GM21390 (cell line): ENCODE results near the gene C20orf144.
"Not testable (repeated sequence)": the region's sequence is repeated elsewhere in the genome, so short reads cannot be mapped to it uniquely, and the experiment has no call there.

Experiments
- ATAC-seq: cut with Tn5 transposase; IDR thresholded peaks from one replicate; pipeline ENCODE4 v1.9.1; 2021; ENCODE audit not compliant: unreplicated experiment

Gene C20orf144

GRCh38 chr20:33662172-33662571 lies at the start of gene C20orf144:
C20orf144 (plus strand) TSS chr20:33662327; CDS start chr20:33662346, 19 bp downstream.
- ATAC-seq = no peak

GRCh38 chr20:33621717-33622400 lies 40.3 kb upstream of the C20orf144 start:
- no peak for ATAC-seq

GRCh38 chr20:33622705-33623365 lies 39.3 kb upstream of the C20orf144 start:
- ATAC-seq = no peak

DNA sequence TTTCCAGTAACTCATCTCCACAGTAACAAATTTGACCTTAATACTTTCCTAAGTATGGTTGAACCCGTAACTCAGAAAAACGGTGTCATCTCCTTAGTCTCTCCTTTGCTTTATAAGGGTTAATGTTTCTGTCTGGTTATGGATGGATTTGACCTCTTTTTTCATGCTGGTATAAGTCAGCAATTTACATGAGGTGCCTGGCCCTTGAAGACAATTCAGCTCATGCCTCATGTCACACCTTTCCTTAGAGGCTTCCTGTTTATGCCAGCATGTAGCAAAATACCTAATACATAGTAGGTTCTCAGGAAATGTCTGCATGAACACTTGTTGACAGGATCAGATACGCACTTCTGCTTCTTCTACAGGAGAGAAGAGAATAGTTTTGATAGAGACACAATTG lies 37.7 kb upstream of the C20orf144 start:
- ATAC-seq = no peak

- ATAC-seq = no peak
These were observed 35.9 kb upstream of the C20orf144 start for GRCh38 chr20:33626190-33626589.

- ATAC-seq = no peak
These were observed 34.4 kb upstream of the C20orf144 start for GRCh38 chr20:33627577-33628216.

DNA sequence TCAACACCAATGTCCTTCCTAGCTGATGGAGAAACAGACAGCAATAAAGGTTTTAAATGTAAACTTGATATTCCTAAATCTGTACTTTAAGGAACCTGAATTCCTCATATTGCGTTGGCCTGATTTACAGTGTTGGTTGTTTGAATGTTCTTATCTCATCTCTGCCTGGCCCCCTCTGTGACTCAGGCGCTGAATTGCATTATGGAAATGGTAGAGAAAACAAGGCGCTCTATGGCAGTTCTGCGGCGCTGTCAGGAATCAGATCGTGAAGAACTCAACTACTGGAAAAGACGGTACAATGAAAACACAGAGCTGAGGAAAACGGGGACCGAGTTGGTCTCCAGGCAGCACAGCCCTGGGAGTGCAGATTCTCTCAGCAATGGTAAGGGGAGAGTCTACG lies 32.6 kb upstream of the C20orf144 start:
- no peak for ATAC-seq

DNA sequence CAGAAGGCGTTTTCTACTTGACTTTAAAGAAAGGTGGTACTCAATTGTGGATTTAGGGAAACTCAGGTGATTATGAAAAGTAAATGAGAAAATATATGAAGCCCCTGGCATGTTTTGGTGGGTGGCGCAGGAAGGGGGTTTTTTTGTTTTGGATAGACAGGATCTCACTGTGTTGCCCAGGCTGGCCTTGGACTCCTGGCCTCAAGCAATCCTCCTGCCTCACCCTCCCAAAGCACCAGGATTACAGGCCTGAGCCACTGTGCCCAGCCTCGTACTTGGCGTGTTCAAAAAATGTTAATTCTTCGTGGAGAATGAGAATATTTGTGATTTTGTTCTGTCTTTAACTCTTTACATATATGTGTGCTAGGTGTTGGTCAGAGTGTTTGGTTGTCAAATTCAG lies 32.1 kb upstream of the C20orf144 start:
- no peak for ATAC-seq

DNA sequence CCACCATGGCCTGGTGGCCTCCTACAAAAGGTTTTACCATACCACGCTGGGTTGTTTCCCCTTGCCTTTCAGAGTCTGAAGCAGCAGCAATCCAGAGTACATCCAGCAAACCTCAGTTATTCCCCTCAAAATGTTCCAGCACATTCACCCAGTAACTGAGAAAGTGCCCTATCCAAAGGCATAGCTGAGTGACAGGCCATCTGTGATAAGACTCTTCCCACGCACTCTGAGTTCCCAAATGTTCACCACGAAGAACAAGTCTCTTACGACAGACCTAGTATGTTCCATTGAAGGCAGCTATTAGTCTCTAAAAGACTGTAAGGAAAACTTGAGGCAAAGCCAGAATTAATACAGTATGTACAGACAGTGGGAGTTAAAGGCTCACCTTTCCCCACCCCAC lies 31.6 kb upstream of the C20orf144 start:
- ATAC-seq = no peak

- ATAC-seq = not testable (repeated sequence)
These were observed 30.2 kb upstream of the C20orf144 start for GRCh38 chr20:33631910-33632309.

- ATAC-seq = no peak
These were observed 26.8 kb upstream of the C20orf144 start for GRCh38 chr20:33635341-33635740.

DNA sequence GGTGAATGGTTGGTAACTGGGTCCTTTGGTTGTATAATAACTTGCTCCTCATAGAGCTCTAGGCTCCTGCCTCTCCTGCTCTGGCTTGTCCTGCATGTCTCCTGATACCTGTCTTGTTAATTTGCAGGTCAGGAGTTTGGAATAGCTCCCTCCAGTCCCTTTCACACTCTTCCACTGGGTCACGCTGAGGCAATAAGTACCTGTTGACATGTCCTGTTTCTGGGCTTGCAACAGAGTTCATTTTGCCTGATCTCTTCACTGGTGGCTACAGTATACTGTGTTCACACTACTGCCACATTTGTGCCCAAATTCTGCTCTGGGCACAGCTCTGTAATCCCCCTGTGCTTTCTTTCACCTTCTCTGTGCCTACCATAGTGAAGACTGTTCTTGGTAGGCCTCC lies 25.4 kb upstream of the C20orf144 start:
- no peak for ATAC-seq

GRCh38 chr20:33640287-33640686 lies 21.8 kb upstream of the C20orf144 start:
- no peak for ATAC-seq

GRCh38 chr20:33644313-33645071 lies 17.6 kb upstream of the C20orf144 start:
- ATAC-seq = no peak

GRCh38 chr20:33645072-33645358 lies 17.1 kb upstream of the C20orf144 start:
- no peak for ATAC-seq

- no peak for ATAC-seq
These were observed 16.7 kb upstream of the C20orf144 start for GRCh38 chr20:33645396-33645795.

DNA sequence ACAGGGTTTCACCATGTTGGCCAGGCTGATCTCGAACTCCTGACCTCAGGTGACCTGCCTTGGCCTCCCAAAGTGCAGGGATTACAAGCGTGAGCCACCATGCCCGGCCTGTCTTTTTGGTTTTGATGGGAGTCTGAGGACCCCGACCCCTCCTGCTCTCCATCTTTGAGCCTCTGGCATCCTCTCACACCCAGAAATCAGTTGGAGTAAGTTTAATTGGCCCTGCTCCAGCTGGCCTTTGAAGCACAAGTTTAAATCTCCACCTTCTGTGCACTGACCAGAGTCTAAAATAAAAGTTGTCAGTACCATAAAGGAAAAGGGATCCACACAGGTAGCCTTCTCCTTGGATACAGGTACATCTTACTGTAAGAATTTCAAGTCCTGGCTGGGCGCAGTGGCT lies 15.9 kb upstream of the C20orf144 start:
- ATAC-seq = no peak

- ATAC-seq = not testable (repeated sequence)
These were observed 15.0 kb upstream of the C20orf144 start for GRCh38 chr20:33646959-33647602.

DNA sequence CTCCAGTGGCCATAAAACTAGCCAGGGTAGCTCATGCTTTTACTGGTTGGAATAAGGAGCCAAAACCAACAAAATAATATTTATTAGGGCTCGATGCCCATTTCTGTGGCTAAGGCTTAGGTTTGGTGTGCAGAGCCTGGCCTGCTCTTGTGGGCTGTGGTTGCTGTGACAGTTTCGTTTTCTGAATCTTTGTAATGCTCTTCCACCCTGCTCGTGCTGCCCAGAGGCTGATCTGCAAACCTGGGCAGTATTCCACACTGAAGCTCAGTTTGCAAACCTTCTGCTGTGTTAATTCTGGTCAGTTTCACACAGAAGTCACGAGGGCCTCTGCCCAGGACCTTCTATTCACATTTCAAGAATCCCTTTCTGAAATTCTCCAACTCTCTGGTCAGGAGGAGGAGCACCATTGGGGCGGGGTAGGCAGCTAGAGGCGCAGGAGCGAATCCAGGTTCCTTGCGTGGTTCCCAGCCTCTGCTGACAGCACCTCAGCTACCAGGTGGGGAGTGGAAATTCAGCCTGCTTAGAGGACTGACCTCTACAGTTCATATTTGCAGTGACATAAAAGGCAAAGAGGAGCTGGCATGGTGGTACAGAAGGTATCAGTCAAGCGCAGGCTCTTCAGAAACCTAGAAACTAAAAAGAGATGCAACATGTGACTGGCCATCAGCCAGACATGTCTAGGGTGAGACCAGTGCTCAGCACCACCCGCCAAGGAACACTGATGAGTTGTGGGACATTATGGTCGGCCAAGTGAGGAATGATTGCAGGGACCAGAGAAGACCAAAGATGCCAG lies 14.3 kb upstream of the C20orf144 start:
- ATAC-seq = peak; percentile 68

GRCh38 chr20:33648396-33649004 lies 13.6 kb upstream of the C20orf144 start:
- ATAC-seq = no peak
